GM19193 (cell line): Measurements from ENCODE around the gene FRMD4A.

Source experiments
- POLR2A ChIP-seq: IDR thresholded peaks from 4 replicates; pipeline ENCODE4 v1.6.1; 2011; ENCODE audit not compliant: insufficient read depth, insufficient read length; ENCODE audit errors: extremely low read depth

The FRMD4A gene

GRCh38 chr10:14141283-14141682 is 189.4 kb downstream of the FRMD4A start:
- no peak for TF ChIP-seq POLR2A

- TF ChIP-seq POLR2A: no peak
These were observed 193.3 kb downstream of the FRMD4A start for GRCh38 chr10:14137391-14137790.

GRCh38 chr10:14134275-14134674 is 196.4 kb downstream of the FRMD4A start:
- no peak for TF ChIP-seq POLR2A

- TF ChIP-seq POLR2A: no peak
These were observed 199.3 kb downstream of the FRMD4A start for GRCh38 chr10:14131261-14131960.

GRCh38 chr10:14129770-14130169 is 201.0 kb downstream of the FRMD4A start:
- TF ChIP-seq POLR2A: no peak

- no peak for TF ChIP-seq POLR2A
These were observed 202.2 kb downstream of the FRMD4A start for GRCh38 chr10:14128519-14128918.

- no peak for TF ChIP-seq POLR2A
These were observed 203.9 kb downstream of the FRMD4A start for GRCh38 chr10:14126697-14127440.

GRCh38 chr10:14125564-14125963 is 205.2 kb downstream of the FRMD4A start:
- no peak for TF ChIP-seq POLR2A

- no peak for TF ChIP-seq POLR2A
These were observed 205.8 kb downstream of the FRMD4A start for GRCh38 chr10:14124941-14125340.

GRCh38 chr10:14123139-14123538 is 207.6 kb downstream of the FRMD4A start:
- TF ChIP-seq POLR2A: no peak

- TF ChIP-seq POLR2A: no peak
These were observed 209.9 kb downstream of the FRMD4A start for GRCh38 chr10:14120812-14121211.

GRCh38 chr10:14118953-14119352 is 211.8 kb downstream of the FRMD4A start:
- TF ChIP-seq POLR2A: no peak

GRCh38 chr10:14116837-14117236 is 213.9 kb downstream of the FRMD4A start:
- TF ChIP-seq POLR2A: no peak

GRCh38 chr10:14116021-14116420 is 214.7 kb downstream of the FRMD4A start:
- TF ChIP-seq POLR2A: no peak

GRCh38 chr10:14114791-14115190 is 215.9 kb downstream of the FRMD4A start:
- TF ChIP-seq POLR2A: no peak

- no peak for TF ChIP-seq POLR2A
These were observed 218.7 kb downstream of the FRMD4A start for GRCh38 chr10:14112056-14112455.
